NCI-H146 treated with DMSO at 0.1 percent for 48 hours (cell line): ENCODE measurements around the gene CHST14.
"Not testable (repeated sequence)": the region's sequence is repeated elsewhere in the genome, so short reads cannot be mapped to it uniquely, and the experiment has no call there.

Source experiments
- DNase-seq: peaks from one replicate; lab custom pipeline; 2025; ENCODE audit not compliant: unreplicated experiment; lab: John Stamatoyannopoulos, UW

CHST14 gene

DNA sequence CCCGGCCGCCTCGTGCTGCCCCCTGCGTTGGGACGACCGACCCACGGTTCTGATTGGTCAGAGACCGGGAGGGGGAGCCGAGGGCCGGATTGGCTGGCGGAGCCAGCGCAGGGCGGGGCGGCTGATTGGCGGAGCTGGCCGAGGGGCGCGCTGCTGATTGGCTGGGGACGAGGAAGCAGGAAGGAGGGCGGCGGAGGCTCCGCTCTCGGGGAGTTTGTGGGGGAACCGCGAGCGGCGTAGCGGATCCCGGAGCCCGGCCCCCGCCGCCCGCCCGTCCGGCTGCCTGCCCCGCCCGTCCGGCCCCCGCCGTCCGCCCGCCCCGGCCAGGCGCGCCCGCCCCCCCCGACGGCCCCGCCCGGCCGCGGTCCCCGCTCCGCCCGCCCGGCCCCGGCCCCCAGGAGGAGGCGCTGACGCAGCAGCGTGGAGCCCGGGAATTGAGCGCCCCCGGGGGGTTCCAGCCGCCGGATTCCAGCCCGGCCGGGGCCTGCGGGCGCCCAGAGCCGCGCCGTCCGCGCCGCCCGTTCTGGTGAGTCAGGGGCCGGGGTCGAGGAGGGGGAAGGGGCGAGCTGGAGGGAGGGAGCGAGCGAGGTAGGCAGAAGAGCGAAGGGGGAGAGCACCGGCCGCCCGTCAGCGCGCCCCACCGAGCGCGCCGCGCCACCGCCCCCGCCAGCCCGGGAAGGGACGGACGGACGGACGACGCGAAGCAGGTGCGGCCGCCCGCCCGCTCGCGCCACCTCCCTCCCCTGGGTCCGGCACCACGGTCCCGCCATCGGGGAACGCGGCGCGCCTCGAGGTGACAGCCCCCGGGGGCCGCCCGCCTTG, 29.8 kb upstream of the CHST14 start, which contains the start of gene BAHD1:
Gene BAHD1 (plus strand): TSS at position 211 of the 822 bp plus-strand sequence. CDS start 17,512 bp downstream, outside the sequence.
- DNase-seq, result peak; percentile 62

DNA sequence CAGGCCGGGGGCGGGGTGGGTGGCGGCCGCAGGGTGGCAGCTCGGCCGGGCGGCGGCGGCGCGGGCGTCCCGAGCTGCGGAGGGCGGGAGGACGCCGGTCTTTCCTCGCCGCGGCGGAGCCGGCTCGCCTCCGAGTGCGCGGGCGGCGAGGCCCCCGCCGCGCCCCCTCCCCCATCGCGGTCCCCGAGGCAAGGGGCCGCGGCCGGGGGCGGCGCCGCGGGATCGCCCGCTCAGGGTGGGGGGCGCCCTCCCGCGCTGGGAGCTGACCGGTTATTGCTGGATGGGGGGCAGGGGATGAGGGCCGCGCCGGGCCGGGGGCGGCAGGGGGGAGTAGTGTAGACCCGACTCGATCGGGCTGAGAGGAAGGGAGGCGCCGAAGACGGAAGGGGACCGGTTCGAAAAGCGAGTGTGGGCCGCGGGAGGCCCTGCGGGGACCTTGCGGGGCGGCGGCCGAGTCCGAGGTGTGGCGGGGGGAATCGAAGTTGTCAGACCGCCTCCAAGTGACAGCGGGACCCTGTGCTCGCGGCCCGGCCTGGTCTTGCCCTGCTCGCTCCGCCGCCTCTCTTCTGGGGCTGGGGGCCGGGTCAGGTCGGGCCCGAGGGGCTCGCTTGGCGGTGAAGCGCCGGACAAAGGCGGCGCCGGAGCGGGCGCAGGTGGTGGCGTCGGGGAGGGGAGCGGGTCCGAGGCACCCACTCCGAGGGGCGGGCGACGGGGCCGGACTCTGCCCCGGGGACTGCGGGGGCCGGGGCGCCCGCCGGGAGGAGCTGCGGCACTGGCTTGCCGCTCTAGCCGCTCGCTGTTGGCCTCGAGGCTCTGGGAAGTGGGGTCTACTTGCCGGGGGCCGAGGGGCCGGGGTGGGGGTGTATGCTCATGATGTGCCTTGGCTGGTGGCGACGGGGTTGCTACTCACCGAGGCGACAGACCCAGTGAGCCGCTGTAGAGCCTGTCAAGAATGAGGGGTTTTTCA, 28.9 kb upstream of the CHST14 start:
- no peak for DNase-seq

DNA sequence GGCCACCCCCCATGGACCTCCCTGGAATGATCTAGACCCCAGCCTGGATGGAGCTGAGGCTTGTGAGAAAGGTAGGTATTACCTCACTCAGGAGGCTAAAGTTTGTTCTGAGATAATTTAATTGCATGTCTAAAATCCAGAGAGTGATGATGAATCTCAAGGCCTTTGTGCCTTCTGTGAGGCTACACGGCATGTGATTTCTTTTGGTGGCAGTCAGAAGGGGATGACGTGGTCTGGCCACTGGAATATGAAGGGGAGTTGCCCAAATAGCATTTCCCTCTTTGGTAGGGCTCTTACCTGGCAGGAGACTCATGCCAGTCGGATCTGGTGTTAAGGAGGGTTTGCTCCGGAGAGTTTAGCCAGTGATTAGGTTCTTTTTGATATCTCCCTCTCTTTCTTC, 27.5 kb upstream of the CHST14 start:
- DNase-seq, result no peak

DNA sequence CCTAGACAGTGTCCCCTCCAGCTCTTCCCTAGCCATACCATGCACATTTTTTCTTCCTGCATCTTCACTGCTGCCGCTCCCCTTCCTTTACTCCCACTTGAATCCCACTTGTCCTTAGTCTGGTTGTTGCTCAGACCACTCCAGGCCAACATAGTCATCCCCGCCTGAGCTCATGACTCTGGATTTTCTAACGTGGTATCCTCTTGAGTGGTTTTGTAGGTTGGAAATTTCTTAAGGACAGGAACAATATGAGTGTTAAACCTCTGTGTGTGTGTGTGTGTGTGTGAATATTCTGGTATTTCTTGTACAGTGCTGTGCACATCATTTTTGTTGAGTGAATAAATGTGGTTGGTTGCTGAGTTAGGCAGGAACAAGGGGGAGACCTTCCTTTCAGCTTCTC, 26.9 kb upstream of the CHST14 start:
- no peak for DNase-seq

DNA sequence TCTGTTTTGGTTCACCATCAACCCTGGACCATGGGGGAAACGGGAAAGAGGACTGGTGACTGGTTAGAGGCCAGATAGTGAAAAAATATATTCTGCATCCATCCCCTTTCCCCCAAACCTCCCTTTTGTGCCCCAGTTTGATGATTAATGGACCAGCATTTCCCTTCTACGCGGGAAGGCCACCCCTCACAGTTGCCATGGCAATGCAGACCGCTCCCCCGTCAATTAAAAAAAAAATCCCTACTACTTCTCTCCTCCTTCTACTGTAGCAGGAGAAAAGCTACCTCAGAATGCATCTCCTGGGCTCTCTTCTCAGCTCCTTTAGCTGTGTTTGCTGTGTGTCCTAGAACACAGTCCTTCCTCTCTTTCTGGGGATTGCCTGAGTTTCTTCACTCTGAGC, 26.0 kb upstream of the CHST14 start:
- DNase-seq, result no peak

DNA sequence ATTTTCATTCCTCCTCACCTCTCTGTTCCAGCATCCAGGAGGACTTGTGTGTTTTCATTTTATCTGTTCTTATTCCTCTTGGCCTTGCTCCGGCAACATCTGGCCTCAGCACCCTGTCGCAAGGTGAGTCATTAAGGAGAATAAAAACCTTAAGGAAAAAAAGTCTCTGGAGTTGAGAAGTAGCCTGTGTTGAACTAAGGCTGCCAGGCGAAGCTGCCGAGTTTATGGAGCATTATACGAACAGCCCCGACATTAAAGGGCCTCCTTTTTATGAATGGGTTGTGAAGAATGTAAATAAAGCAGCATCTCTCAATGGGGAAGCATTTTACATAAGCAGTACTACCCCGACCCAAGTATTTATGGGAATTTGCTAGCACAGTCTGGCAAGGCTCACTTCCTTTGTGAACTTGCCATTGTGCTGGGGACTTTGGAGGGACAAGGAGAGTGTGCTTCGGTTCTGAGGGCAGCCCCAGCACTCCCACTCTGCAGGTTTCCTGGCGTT, 25.3 kb upstream of the CHST14 start:
- DNase-seq, result no peak

DNA sequence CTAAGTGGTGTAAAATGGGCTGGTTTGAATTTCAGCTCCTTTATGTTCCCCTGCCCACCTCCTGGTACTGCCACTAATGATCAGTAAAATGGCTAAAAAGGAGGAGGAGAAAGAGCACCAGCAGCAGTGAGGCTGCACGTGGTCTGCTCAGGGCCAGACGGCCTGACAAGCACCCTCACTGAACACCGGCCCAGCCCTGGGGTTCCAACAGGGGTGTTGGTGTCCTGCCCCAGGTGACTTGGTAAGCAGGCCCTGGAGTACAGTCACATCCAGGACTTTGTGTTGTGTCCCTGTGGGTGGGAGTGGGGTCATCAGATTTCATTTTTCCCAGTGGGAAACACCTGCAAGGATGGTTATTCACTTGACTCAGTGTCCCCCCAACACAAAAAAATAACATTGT, 24.6 kb upstream of the CHST14 start:
- no peak for DNase-seq

DNA sequence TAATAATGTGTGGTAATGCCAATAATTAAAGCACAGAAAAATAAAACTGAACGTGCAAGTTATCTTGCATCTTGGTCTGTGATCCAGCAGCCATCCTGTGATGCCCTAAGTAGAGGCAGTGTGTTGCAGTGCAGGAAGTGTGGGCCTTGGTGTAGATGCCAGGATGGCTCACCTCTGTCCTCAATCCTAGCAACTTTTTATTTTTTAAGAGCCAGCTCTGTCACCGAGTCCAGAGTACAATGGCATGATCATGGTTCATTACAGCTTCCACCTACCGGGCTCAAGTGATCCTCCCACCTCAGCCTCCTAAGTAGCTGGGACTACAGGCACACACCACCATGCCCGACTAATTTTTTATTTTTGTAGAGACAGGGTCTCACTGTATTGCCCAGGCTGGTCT, 22.4 kb upstream of the CHST14 start:
- no peak for DNase-seq

DNA sequence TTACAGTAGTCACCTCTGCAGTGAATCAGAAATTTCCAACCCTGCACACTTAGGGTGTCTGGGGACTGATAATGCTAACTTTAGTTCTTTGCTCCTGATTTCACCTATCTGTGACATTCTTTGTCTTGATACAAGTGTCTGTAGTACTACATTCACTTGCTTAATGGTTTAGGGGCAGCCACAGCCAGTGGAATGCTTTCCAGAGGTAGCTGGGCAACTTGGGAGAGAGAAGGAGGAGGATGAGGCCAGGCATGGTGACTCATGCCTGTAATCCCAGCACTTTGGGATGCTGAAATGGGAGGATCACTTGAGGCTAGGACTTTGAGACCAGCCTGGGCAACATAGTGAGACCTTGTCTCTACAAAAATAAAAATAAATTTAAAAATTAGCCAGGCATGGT, 21.5 kb upstream of the CHST14 start:
- DNase-seq, result no peak

DNA sequence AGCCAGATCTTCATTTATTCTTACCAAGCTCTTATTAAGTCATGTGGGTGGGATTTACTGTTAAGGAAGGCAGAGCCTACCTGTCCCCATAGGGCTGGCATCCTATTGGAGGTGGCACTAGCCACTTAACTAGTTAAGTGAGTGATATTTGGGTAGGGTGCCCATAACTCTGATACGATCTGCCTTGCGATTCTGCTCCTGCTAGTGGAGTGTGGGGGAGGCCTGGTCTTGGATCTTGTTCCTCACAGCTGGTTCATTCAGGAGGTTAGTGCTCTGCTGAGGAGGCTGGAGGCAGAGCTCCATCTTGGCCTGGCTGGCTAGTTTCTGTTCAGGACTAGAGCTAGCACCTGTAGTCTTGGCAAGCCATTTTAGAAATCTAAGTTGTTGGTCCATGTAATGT, 20.7 kb upstream of the CHST14 start:
- DNase-seq, result no peak

DNA sequence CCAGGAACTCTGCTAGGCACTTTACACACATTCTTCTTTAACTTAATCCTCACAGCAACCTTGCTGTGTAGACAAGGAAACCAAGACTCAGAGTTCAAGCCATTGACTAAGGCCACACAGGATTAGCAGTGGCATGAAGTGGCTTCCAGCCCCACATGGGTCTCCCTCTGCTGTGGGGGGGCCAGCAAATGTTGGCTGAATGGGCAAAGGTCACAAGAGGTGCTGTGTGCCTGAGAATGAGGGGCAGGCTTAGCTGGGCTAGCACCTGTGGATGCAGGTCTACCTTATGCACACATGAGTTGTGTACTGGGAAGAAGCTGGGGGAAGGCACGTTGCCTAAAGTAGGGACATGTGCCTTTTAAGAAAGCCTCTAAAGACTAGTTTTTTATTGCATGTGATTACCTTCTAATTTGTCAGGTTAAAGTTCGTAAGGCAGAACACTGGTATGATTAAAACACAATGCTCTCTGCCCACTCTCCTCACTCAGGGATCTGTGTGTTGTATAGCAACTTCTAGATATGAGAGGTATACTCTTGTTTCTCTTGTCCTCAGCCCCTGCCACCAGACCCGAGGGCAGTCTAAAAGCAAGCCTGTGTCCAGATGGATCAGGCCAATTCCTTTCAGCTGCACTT, 19.1 kb upstream of the CHST14 start:
- no peak for DNase-seq

DNA sequence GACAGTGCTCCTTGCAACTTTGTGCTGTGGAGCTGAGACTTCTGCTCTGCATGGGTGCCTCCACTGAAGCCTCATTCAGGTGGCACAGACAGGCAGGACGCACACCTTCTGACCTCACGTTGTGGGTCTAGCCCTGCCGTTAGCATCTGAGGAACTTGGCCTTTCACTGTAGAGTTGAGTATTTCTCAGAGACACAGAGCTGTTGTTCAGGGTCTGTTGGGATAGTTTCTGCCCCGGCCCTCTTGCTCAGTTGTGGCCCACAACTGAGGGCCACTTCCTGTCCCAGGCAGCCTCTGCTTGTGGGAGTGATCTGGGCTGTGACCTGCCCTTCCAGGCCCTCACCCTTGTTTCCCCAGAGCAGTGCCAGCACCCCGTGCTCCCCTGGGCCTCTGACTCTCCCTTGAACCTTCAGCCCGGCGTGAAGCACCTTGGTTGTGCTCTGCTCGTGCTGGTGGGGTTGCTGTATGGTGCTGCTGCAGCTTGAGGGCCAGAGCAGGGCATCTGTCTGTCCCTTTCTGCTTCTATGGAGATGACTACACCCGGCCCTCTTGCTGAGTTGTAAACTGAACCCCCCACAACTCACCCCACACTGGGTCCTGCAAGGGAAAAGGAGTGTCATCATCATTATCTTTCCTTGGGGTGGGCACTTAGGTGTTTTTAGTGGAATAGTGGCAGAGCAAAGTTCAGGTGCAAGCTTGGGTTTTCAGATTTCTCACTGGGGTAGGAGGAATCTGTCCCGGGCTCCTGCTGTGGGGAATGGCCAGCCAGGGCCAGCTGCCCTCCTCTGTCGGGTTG, 18.3 kb upstream of the CHST14 start:
- no peak for DNase-seq

DNA sequence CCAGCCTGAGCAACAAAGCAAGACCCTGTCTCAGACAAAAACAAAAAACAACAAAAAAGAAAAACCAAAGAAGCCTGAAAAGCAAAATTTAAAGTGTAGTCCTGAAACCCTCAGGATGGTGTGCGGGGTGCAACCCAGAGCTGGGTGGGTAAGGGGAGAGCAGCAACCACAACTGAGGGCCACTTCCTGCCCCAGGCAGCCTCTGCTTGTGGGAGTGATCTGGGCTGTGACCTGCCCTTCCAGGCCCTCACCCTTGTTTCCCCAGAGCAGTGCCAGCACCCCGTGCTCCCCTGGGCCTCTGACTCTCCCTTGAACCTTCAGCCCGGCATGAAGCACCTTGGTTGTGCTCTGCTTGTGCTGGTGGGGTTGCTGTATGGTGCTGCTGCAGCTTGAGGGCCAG, 16.8 kb upstream of the CHST14 start:
- not testable (repeated sequence) for DNase-seq

DNA sequence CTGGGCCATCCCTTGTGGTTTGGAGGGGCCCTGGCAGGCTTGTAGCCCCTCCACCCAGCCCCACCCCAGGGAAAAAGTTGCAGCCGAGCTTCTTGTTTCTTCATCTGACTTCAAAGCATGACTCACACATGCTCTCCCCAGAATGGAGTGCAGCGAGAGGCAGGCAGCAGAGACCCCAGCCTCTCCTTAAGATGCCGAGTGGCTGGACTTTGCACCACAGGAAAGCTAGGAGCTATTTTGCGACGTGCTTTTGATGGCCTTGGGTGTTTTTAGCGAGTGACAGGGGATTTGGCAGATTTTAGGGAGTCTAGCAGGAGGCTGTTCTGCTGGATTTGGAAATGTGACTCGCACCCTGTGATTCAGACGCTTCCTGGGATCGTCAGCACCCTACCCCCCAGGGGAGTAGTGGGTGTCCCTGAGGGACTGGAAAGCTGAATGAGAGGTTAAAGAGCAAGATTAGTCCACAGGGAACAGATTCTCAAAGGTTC, 15.8 kb upstream of the CHST14 start:
- no peak for DNase-seq

DNA sequence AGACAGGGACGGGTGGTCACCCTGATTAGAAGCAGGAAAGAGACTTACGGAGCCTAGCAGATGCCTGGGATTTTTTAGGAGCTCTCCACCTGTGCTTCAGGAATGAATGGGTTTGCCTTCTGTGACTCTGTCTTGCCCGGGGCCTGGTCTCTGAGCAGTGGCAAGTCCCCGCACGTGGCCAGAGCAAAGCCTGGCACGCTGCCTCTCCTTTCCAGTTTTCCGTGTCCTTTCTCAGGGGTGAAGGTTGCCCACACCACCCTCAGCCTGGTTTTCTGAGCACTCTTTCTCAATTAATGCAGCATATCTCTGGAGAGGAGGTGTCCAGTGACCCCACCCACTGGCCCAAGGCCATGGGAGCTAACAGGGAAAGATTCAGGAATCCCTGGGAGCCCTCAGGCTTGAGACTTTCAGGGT, 14.5 kb upstream of the CHST14 start:
- DNase-seq, result no peak

DNA sequence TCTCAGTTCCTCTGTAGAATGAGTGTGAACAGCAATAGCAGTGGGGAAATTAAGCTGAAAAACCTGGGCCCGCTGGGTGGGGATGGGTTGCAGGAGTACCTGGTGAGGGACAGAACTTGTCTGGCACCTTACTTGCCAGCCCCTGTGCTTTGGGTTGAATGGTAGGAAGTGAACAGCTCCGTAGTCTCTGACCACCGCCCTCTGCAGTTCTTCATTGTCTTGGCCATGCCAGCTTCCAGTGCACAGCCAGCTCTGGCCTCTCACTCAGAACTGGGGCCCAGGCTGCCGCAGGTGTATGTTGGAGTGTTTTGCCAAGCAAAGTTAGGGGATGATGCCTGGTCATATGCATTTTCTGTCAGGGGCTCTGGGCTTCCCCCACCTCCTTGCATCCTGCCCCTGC, 14.0 kb upstream of the CHST14 start:
- DNase-seq, result no peak

DNA sequence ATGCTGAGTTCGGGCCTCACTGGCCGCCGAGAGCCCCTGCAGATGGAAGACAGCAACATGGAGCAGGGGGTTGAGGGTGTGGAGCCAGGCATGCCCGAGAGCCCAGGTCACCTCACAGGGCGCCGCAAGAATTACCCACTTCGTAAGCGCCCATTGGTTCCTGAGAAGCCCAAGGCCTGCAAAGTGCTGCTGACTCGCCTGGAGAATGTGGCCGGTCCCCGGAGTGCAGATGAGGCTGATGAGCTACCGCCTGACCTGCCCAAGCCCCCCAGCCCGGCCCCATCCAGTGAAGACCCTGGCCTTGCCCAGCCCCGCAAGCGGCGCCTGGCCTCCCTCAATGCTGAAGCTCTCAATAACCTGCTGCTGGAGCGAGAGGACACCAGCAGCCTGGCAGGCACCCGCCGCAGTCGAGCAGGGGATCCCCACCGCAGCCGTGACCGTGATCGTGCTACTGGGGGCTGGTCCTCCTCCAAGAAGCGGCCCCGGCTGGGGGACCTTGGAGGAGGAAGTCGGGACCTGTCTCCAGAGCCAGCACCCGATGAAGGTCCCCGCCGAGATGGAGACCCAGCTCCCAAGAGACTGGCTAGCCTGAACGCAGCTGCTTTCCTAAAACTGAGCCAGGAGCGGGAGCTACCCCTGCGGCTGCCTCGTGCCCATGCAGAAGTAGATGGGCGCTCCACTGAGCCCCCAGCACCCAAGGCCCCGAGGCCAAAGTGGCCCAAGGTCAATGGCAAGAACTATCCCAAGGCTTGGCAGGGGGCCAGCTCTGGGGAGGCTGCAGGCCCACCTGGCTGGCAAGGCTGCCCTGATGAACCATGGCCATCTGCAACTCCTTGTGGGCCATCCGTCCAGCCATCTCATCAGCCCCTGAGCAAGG, 12.1 kb upstream of the CHST14 start:
- no peak for DNase-seq

DNA sequence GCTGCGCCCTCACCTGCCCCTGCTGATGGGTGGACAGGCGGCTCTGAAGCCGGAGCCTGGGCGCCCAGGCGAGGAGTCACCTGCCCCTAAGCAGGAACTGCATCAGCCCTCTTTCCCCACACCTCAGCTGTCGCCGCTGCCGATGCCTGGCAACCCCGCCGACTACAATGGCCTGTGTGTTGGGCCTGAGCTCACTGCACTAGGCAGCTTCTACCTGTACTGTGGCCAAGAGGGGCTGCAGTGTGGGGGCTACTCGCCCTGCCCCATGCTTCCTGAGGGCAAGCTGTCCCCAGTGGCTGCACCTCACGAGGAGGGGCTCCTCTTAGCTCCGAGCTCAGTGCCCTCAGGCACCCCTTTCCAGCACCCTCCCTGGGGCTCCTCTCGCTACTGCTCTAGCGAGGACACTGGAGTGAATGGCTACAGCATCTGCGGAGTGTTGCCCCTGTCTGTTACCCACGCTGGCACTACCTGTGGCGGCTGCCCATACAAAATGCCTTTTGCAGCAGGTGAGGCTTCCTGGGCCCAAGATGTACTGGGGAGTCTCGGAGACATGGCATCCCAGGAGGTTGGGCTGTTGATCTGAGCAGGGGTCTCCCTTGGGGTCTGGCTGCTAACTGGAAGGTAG, 11.3 kb upstream of the CHST14 start:
- no peak for DNase-seq

DNA sequence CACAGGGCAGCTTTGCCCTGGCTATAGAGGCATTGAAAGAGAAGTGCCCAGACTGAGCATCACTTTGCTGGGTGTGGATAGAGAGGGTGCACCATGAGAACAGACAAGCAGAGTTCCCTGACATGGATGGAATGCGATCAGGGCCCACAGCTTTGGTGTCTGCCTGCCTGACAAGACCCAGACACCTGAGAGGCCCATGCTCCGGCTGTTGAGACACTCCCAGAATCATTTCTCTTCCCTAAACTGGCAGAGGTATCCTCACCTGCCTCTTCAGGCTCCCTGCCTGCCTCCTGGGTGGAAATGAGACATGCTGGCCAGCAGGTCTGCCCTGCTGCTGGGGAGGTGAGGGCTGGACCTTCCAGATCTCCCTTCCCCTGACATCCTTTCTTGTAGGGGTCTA, 10.4 kb upstream of the CHST14 start:
- no peak for DNase-seq
